ENCODE results near the gene TSHZ2.

TSHZ2 gene

DNA sequence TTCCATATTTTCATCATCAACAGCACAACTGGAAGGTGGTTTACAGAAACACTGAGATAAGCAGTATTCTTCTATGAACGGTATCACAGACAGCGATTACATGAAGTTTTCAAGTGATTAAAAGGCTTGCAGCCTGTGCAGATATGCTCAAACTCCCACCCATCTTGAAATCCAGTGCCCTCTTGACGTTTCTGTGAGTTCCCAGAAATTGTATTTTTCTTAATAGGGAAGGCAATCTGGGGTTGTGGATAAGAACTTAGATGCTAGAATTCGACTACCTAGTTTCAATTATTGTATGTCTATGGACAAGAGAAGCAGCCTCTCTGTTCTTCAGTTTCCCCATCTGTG is 331.2 kb downstream of the TSHZ2 start:
- TF ChIP-seq, protein P1, sequence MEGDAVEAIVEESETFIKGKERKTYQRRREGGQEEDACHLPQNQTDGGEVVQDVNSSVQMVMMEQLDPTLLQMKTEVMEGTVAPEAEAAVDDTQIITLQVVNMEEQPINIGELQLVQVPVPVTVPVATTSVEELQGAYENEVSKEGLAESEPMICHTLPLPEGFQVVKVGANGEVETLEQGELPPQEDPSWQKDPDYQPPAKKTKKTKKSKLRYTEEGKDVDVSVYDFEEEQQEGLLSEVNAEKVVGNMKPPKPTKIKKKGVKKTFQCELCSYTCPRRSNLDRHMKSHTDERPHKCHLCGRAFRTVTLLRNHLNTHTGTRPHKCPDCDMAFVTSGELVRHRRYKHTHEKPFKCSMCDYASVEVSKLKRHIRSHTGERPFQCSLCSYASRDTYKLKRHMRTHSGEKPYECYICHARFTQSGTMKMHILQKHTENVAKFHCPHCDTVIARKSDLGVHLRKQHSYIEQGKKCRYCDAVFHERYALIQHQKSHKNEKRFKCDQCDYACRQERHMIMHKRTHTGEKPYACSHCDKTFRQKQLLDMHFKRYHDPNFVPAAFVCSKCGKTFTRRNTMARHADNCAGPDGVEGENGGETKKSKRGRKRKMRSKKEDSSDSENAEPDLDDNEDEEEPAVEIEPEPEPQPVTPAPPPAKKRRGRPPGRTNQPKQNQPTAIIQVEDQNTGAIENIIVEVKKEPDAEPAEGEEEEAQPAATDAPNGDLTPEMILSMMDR (IDR thresholded peaks at IDR 0.05; ENCODE audit: low read depth, low read length) = no peak
- no peak for DNase-seq
- H3K27me3 ChIP-seq = no peaks in the 10 kb centered on the region

DNA sequence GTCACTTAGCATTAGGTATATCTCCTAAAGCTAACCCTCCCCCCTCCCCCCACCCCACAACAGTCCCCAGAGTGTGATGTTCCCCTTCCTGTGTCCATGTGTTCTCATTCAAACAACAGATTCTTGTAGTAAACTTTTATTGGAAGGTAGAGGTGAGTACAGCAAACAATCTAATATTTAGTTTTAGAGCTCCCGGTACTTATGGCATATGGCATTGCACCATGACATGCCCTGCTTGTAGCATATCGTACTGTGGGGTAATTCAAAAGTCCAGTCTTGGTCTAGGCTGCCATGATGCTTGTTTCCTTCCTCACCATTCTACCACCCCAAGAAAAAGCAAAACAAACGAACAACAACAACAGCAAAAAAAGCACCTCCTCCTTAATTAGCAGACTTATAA is 332.0 kb downstream of the TSHZ2 start:
- Histone ChIP-seq H3K4me1 (no peaks in the 10 kb centered on the region), H3K27me3 (no peaks in the 10 kb centered on the region), H3K4me3 (ENCODE audit: low read depth, low read length) (no peak overlapping the region), H3K9me3 (no peaks in the 10 kb centered on the region), H3K36me3 (no peaks in the 10 kb centered on the region)
- no peak for DNase-seq
- TF ChIP-seq, protein P1 (IDR thresholded peaks at IDR 0.05; ENCODE audit: low read depth, low read length) = no peak

More for the DNA sequence above, 331.2 kb downstream of the TSHZ2 start:
- Histone ChIP-seq H3K4me1 (no peaks in the 10 kb centered on the region), H3K9me3 (no peaks in the 10 kb centered on the region), H3K4me3 (ENCODE audit: low read depth, low read length) (no peak overlapping the region), H3K36me3 (no peaks in the 10 kb centered on the region)

DNA sequence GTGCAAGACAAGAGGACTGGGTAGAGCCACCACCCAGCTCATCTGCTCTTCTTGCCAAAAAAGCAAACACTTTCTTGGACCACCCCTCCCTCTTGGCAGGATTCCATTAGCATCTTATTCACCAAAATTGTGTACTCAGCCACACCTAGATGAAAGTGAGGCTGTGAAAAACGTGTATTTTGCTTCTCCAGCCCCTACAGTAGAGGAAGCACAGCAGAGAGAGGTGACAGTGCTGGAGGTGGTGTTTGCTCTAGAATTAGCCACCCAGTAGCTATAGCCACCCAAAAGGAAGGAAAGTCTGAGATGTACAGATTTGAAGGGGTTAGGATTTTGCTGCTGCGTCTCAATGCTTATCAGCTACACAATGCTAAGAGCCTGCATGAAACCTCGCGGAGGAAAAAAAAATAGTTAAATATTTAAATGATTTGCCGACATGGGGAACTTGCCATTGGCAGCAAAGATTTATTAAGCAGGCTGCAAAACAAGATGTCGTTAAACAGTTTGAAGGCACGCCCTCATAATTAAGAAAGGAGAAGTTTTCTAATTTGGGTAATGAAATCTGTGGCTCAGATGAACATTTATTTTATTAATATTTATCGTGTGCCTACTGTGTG is 334.1 kb downstream of the TSHZ2 start:
- H3K4me3 ChIP-seq (ENCODE audit: low read depth, low read length) = no peak overlapping the region
- H3K9me3 ChIP-seq = no peaks in the 10 kb centered on the region
- H3K27me3 ChIP-seq = no peaks in the 10 kb centered on the region
- no peaks in the 10 kb centered on the region for H3K36me3 ChIP-seq
- TF ChIP-seq, protein P1 (IDR thresholded peaks at IDR 0.05; ENCODE audit: low read depth, low read length) = no peak
- H3K4me1 ChIP-seq = no peaks in the 10 kb centered on the region
- DNase-seq = no peak

DNA sequence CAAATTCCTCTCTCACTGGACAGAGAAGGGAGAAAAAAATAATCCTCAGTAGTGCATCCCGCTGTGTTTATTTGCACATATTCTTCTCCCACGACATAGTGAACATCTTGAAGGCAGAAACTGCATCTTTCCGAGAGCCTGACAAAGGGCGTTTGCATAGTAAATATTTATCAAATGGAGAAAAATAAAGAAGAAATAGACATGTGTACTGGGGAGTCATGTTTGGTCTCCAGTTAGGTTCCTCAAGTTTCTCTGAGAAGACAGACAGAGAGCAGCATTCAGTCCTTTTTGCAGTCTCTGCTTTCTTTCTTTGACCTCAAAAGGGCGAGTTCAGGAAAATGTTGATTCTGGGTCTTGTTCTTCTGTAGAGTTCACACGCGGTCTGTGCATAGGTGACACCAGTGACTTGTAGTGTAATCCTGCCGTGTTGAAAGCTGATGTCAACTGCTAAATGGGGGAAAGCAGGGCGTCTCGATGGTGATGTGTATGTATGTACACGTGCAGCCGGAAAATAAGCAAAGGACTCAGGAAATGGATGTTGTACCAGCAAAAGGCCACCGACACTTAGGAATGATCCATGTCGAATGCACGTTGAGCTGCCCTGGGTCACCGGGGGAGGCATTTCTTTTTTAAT is 335.9 kb downstream of the TSHZ2 start:
- H3K4me1 ChIP-seq = no peaks in the 10 kb centered on the region
- no peak overlapping the region for H3K4me3 ChIP-seq (ENCODE audit: low read depth, low read length)
- H3K36me3 ChIP-seq = no peaks in the 10 kb centered on the region
- TF ChIP-seq, protein P1 (IDR thresholded peaks at IDR 0.05; ENCODE audit: low read depth, low read length) = no peak
- H3K27me3 ChIP-seq = no peaks in the 10 kb centered on the region
- no peak for DNase-seq
- H3K9me3 ChIP-seq = no peaks in the 10 kb centered on the region

DNA sequence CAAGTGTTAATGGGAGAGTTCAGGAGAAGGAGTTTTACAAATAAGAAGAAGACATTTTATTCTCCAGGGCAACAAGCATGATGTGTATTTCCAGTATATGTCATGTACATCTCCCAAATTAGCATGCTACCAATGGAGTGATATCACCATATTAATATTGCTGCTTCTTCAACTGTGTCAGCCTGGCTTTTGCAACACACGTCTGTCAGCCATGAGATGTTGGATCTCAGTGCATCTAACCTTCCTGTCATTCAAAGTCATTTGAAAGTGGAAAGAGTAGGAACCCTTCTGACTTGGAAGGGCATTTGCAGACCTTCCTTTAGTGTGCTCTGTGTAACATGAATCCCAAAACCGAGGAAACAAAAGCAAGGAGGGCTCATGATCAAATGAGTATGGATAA is 337.4 kb downstream of the TSHZ2 start:
- Histone ChIP-seq H3K4me3 (ENCODE audit: low read depth, low read length) (no peak overlapping the region), H3K36me3 (no peaks in the 10 kb centered on the region), H3K27me3 (no peaks in the 10 kb centered on the region), H3K9me3 (no peaks in the 10 kb centered on the region), H3K4me1 (no peaks in the 10 kb centered on the region)
- no peak for DNase-seq
- TF ChIP-seq, protein P1 (IDR thresholded peaks at IDR 0.05; ENCODE audit: low read depth, low read length) = no peak

DNA sequence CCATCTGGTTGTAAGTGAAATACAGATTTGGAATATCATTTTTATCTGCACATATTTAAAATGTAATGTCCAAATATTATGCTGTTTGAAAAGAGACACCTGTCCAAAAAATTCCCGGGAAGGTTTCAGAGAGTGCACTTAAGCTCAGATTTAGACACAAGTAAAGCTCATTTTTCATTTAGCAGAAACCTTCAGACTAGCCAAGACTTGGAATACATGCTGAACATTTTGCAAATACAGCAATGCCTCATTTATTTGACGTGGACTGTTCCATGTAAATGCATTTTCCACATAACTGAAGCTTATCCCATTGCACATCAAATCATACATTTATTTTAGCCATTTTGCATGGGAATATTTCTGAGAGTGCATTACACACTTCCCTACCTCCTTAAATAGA is 340.8 kb downstream of the TSHZ2 start:
- no peaks in the 10 kb centered on the region for H3K27me3 ChIP-seq
- no peak overlapping the region for H3K4me3 ChIP-seq (ENCODE audit: low read depth, low read length)
- no peaks in the 10 kb centered on the region for H3K36me3 ChIP-seq
- DNase-seq = no peak
- H3K9me3 ChIP-seq = no peaks in the 10 kb centered on the region
- TF ChIP-seq, protein P1 (IDR thresholded peaks at IDR 0.05; ENCODE audit: low read depth, low read length) = no peak
- H3K4me1 ChIP-seq = no peaks in the 10 kb centered on the region
